ENCODE measurements around the gene YPEL5. TPM values are rescaled to one million over a fixed set of nuclear protein-coding genes. Genes with fewer than 3 reads are reported as not detected.

Gene YPEL5
- total RNA-seq, 5 donors from 2014 or later (not counting 1 experiment from before 2014, with no cell fraction given), result 73.0 to 962 (median 77.3) TPM

DNA sequence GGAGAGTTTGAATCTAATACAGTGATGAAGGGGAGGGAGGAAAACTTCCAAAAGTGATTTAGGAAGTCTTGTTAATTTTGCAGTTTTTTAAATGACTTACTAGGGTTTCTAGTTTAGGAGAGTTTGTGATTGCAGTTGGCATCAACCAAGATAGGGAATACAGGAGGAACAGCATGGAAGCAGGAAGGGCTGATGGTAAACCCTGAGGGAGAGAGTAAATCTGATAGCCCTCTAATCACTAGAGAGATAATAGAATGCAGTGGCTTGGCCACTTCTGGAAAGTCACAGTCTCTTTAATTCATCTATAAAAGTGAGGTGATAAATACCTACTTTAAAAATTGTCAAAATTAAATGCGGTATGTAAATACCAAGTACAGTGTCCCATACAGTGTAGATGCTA is 5.6 kb downstream of the YPEL5 start:
- H3K27ac Mint-ChIP-seq, result no peak overlapping the region
- Histone ChIP-seq H3K4me1 (ENCODE audit: control insufficient read depth in 1 of 2, extremely low read depth in 1 of 2, insufficient read depth in 2 of 2, low read length in 2 of 2) (peaks cover 7 to 28% of the 10 kb centered on the region in 2 experiments), H3K36me3 (ENCODE audit: control insufficient read depth in 2 of 2, extremely low read depth in 1 of 2, insufficient read depth in 1 of 2, low read length in 1 of 2) (peaks cover 2 to 62% of the 10 kb centered on the region in 2 donors), H3K4me3 (ENCODE audit: control insufficient read depth in 1 of 2, extremely low read depth in 1 of 2, low read length in 1 of 2) (no peak overlapping the region), H3K27ac (ENCODE audit: low read length) (no peak overlapping the region), H3K27me3 (replicated peaks in 1 of 2; ENCODE audit: control insufficient read depth in 2 of 2, extremely low read depth in 1 of 2, insufficient read depth in 2 of 2, low read length in 1 of 2) (no peaks in the 10 kb centered on the region), H3K9me3 (no peaks in the 10 kb centered on the region)
- WGBS (ENCODE audit: insufficient coverage), result no CpG with 5 or more reads among the region's 1 CpG
- H3K4me3 Mint-ChIP-seq, result peak overlapping the region in 1 of 3 donors; percentile 3
- H3K4me1 Mint-ChIP-seq, result peaks cover 78 to 90% (median 78%) of the 10 kb centered on the region in 3 donors
- peaks cover 57% of the 10 kb centered on the region for H3K36me3 Mint-ChIP-seq
- DNase-seq (no peak), ATAC-seq (replicated peaks in 1 of 4) (no peak)
- no peaks in the 10 kb centered on the region for H3K9me3 Mint-ChIP-seq
- POLR2A ChIA-PET, result interaction anchor here (0.6 to 6.9 kb wide), 12 partner anchors 7 to 1750 kb away, joined by 3 to 189 read pairs (median 3); no protein-coding TSS in a partner anchor
- H3K27me3 Mint-ChIP-seq, result no peaks in the 10 kb centered on the region
- CTCF ChIA-PET, result interaction anchor here (1.0 to 11.6 kb wide), 2 partner anchors 11 to 12 kb away, joined by 5 to 97 read pairs; no protein-coding TSS in a partner anchor

DNA sequence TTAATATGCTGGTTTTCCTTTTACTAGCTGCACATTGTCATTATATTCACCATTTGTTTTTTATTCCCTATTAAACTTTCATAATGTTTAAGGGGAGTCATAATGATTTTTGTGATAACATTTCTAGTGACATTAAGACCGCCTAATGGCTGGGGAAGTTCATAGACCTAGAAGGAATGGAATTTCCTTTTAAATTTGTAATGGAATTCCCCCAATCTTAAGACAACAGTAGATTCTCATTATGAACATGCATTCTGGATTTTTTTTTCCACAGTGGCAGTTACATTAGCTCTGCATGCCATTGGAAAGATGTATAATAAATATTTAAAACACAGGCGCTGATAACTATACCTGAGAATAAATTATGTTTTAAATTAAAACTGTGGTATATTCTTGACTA is 8.4 kb downstream of the YPEL5 start:
- Mint-ChIP-seq H3K36me3 (peaks cover 65% of the 10 kb centered on the region), H3K4me3 (no peak overlapping the region), H3K4me1 (peaks cover 70 to 82% (median 72%) of the 10 kb centered on the region in 3 donors), H3K27ac (no peak overlapping the region), H3K9me3 (no peaks in the 10 kb centered on the region), H3K27me3 (no peaks in the 10 kb centered on the region)
- ATAC-seq (replicated peaks in 1 of 4), result no peak
- peaks cover 8 to 82% of the 10 kb centered on the region in 2 donors for H3K36me3 ChIP-seq (ENCODE audit: control insufficient read depth in 2 of 2, extremely low read depth in 1 of 2, insufficient read depth in 1 of 2, low read length in 1 of 2)
- no peak for DNase-seq
- ChIA-PET CTCF (interaction anchor here in 1 of 2 donors (1.0 to 2.7 kb wide), 2 partner anchors 8 to 10 kb away, joined by 3 to 24 read pairs; partner anchors contain the start of gene YPEL5), POLR2A (interaction anchor here (0.6 to 6.9 kb wide), 6 partner anchors 6 to 73 kb away, joined by 3 to 154 read pairs (median 14); partner anchors contain the start of gene YPEL5 (in 2 of the 2))
- peaks cover 0 to 7% of the 10 kb centered on the region in 2 experiments for H3K4me1 ChIP-seq (ENCODE audit: control insufficient read depth in 1 of 2, extremely low read depth in 1 of 2, insufficient read depth in 2 of 2, low read length in 2 of 2)
- WGBS (ENCODE audit: insufficient coverage), result no CpG with 5 or more reads among the region's 2 CpGs
- no peak overlapping the region for H3K4me3 ChIP-seq (ENCODE audit: control insufficient read depth in 1 of 2, extremely low read depth in 1 of 2, low read length in 1 of 2)
- no peaks in the 10 kb centered on the region for H3K27me3 ChIP-seq (replicated peaks in 1 of 2; ENCODE audit: control insufficient read depth in 2 of 2, extremely low read depth in 1 of 2, insufficient read depth in 2 of 2, low read length in 1 of 2)
- H3K27ac ChIP-seq (ENCODE audit: low read length), result no peak overlapping the region
- H3K9me3 ChIP-seq, result no peaks in the 10 kb centered on the region

DNA sequence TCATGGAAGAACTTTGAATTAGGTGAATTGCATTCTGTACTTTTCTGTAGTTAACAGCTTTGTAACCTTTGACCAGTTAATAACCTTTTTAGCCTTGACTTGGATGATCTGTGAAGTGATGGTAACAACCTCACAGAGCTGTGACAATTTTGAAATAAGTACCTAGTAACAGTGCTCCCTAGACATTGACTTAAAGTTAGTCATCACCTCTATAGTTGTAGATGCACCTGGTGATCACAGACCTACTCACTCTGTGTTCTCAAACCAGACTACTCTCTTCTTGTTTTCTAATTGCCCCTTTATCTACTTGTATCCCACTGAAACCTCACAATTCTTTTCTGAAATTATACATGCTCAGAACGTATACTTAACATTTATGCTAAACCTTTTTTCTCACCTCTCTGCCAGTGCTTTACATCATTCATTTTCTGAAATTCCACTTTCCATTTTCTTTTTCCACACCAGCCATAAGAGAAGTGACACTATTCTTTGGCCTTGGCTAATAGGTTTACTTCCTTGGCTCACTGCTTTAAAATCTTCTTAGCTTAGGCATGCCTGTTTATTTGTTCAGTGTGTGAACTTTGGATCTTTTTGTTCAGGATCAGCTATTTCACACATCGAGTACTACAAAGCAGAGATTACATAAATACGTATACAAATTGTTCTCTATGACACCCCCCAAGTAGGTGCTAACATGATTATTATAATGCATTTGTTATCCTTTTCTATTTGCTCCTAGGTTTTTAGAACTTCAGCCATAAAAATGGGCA is 9.3 kb downstream of the YPEL5 start:
- Mint-ChIP-seq H3K27me3 (no peaks in the 10 kb centered on the region), H3K4me3 (peak overlapping the region in 1 of 3 donors; percentile 6), H3K36me3 (peaks cover 61% of the 10 kb centered on the region), H3K4me1 (peaks cover 64 to 75% (median 70%) of the 10 kb centered on the region in 3 donors), H3K9me3 (no peaks in the 10 kb centered on the region), H3K27ac (peak overlapping the region in 1 of 2 donors; percentile 8)
- 71% methylated on average over 1 of the region's 3 CpGs for WGBS (ENCODE audit: insufficient coverage)
- Histone ChIP-seq H3K4me1 (ENCODE audit: control insufficient read depth in 1 of 2, extremely low read depth in 1 of 2, insufficient read depth in 2 of 2, low read length in 2 of 2) (peaks cover 0 to 2% of the 10 kb centered on the region in 2 experiments), H3K4me3 (ENCODE audit: control insufficient read depth in 1 of 2, extremely low read depth in 1 of 2, low read length in 1 of 2) (no peak overlapping the region), H3K27ac (ENCODE audit: low read length) (no peak overlapping the region), H3K9me3 (no peaks in the 10 kb centered on the region), H3K36me3 (ENCODE audit: control insufficient read depth in 2 of 2, extremely low read depth in 1 of 2, insufficient read depth in 1 of 2, low read length in 1 of 2) (peaks cover 8 to 81% of the 10 kb centered on the region in 2 donors), H3K27me3 (replicated peaks in 1 of 2; ENCODE audit: control insufficient read depth in 2 of 2, extremely low read depth in 1 of 2, insufficient read depth in 2 of 2, low read length in 1 of 2) (no peaks in the 10 kb centered on the region)
- DNase-seq, result no peak
- POLR2A ChIA-PET, result interaction anchor here (0.6 to 6.9 kb wide), 10 partner anchors 7 to 75 kb away, joined by 3 to 154 read pairs (median 4); partner anchors contain the start of genes LBH (in 1 of the 2) and YPEL5 (in 1 of the 2)
- no peak for ATAC-seq (replicated peaks in 1 of 4)
- CTCF ChIA-PET, result interaction anchor here in 1 of 2 donors (0.6 to 2.7 kb wide), 4 partner anchors 8 to 149 kb away, joined by 4 to 24 read pairs (median 4); partner anchors contain the start of gene YPEL5

DNA sequence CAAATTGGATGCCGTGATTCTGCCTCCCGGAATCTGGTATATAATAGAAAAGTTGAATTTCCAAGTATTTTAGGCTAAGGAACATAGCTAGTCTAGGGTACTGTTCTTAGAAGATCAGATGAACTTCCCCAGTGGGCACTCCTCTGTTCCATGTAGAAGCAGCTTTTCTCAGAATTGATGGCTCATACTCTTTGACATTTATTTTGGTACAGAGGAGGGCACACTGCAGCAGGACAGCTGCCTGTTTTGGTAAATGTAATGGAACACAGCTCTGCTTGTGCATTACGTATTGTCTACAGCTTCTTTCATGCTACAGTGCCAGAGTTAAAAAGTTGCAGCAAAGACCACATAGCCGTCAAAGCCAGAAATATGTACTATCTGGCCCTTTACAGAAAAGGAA is 10.8 kb downstream of the YPEL5 start:
- ChIA-PET POLR2A (interaction anchor here (4.2 to 6.9 kb wide), 2 partner anchors 8 to 9 kb away, joined by 35 to 154 read pairs; partner anchors contain the start of gene YPEL5 (in 1 of the 2)), CTCF (interaction anchor here in 1 of 2 donors (2.4 kb wide), 1 partner anchor 554 kb away, joined by 7 read pairs; no protein-coding TSS in a partner anchor)
- no peaks in the 10 kb centered on the region for H3K9me3 Mint-ChIP-seq
- peaks cover 51% of the 10 kb centered on the region for H3K36me3 Mint-ChIP-seq
- H3K27me3 ChIP-seq (replicated peaks in 1 of 2; ENCODE audit: control insufficient read depth in 2 of 2, extremely low read depth in 1 of 2, insufficient read depth in 2 of 2, low read length in 1 of 2), result no peaks in the 10 kb centered on the region
- H3K27me3 Mint-ChIP-seq, result no peaks in the 10 kb centered on the region
- H3K4me3 ChIP-seq (ENCODE audit: control insufficient read depth in 1 of 2, extremely low read depth in 1 of 2, low read length in 1 of 2), result no peak overlapping the region
- no peak overlapping the region for H3K27ac Mint-ChIP-seq
- no peak overlapping the region for H3K4me3 Mint-ChIP-seq
- WGBS (ENCODE audit: insufficient coverage), result 69% methylated on average over 3 of the region's 4 CpGs
- DNase-seq, result no peak
- no peak for ATAC-seq (replicated peaks in 1 of 4)
- H3K4me1 ChIP-seq (ENCODE audit: control insufficient read depth in 1 of 2, extremely low read depth in 1 of 2, insufficient read depth in 2 of 2, low read length in 2 of 2), result peaks cover 0 to 2% of the 10 kb centered on the region in 2 experiments
- H3K36me3 ChIP-seq (ENCODE audit: control insufficient read depth in 2 of 2, extremely low read depth in 1 of 2, insufficient read depth in 1 of 2, low read length in 1 of 2), result peaks cover 8 to 70% of the 10 kb centered on the region in 2 donors
- H3K27ac ChIP-seq (ENCODE audit: low read length), result no peak overlapping the region
- H3K4me1 Mint-ChIP-seq, result peaks cover 53 to 64% (median 57%) of the 10 kb centered on the region in 3 donors
- H3K9me3 ChIP-seq, result no peaks in the 10 kb centered on the region

DNA sequence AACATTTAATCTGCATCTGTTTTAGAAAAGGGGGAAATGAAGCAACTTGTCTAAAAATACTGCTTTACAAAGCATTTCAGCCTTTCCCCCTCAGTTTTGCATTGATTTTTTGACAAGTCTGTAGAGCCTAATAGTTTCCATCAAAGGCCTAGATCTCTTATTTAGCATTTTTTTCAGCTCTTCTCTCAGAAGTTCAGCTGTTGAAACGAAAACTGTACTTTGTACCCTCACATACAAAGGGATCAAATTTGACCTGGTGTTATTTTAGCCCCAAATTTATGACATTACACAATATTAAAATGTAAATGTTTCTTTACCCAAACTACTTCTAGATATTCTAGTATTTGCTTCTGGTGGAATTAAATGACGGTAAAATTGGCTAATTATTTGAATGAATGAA is 13.0 kb downstream of the YPEL5 start:
- Mint-ChIP-seq H3K27me3 (no peaks in the 10 kb centered on the region), H3K4me3 (no peak overlapping the region), H3K4me1 (peaks cover 41 to 45% (median 42%) of the 10 kb centered on the region in 3 donors), H3K27ac (no peak overlapping the region), H3K9me3 (no peaks in the 10 kb centered on the region), H3K36me3 (peaks cover 47% of the 10 kb centered on the region)
- Histone ChIP-seq H3K4me3 (ENCODE audit: control insufficient read depth in 1 of 2, extremely low read depth in 1 of 2, low read length in 1 of 2) (no peak overlapping the region), H3K36me3 (ENCODE audit: control insufficient read depth in 2 of 2, extremely low read depth in 1 of 2, insufficient read depth in 1 of 2, low read length in 1 of 2) (peaks cover 8 to 57% of the 10 kb centered on the region in 2 donors), H3K27me3 (replicated peaks in 1 of 2; ENCODE audit: control insufficient read depth in 2 of 2, extremely low read depth in 1 of 2, insufficient read depth in 2 of 2, low read length in 1 of 2) (no peaks in the 10 kb centered on the region), H3K27ac (ENCODE audit: low read length) (no peak overlapping the region), H3K4me1 (ENCODE audit: control insufficient read depth in 1 of 2, extremely low read depth in 1 of 2, insufficient read depth in 2 of 2, low read length in 2 of 2) (no peaks in the 10 kb centered on the region), H3K9me3 (no peaks in the 10 kb centered on the region)
- ChIA-PET POLR2A (interaction anchor here (0.6 to 6.9 kb wide), 3 partner anchors 10 to 85 kb away, joined by 4 to 154 read pairs (median 35); partner anchors contain the start of gene YPEL5 (in 1 of the 2)), CTCF (interaction anchor here (0.5 to 1.4 kb wide), 2 partner anchors 8 to 552 kb away, joined by 3 to 6 read pairs; no protein-coding TSS in a partner anchor)
- no CpG with 5 or more reads among the region's 2 CpGs for WGBS (ENCODE audit: insufficient coverage)
- ATAC-seq (replicated peaks in 1 of 4) (no peak), DNase-seq (no peak)
